ENCODE data around the gene TBC1D10A.

Gene TBC1D10A

DNA sequence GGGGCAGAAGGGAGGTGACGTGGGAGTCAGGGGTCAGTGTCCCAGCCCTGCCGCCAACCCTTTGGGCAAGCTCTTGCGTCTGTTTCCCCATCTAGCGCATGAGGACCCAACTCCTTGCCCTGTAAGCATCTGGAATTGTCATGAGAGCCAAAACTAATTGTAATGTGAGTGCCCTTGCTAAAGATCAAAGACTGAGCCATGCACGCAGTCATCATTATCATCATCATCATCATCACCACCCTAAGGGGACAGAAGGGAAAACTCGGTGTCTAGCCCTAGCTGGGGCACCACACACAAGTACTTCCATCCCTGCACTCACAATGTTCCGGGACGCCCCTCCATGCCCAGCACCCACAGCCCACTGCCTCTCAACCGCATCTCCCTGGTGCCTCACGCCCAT, 82.7 kb downstream of the TBC1D10A start:
- DNase-seq: no peak

- DNase-seq: no peak
Observed at GRCh38 chr22:30243661-30244060, 83.1 kb downstream of the TBC1D10A start.

Data from activated naive CD4-positive, alpha-beta T cell treated with anti-CD3 and anti-CD28 coated beads, Interleukin-2, amount 50 U/mL, for 16 hours (primary cell).